Measurements from ENCODE around the gene NFAT5.

GRCh38 chr16:69606985-69607384, 41.2 kb downstream of the NFAT5 start:
- TF ChIP-seq CTCF (IDR thresholded peaks at IDR 0.05) (no peak), POLR2A (IDR thresholded peaks at IDR 0.05) (no peak)
